CD8-positive, alpha-beta memory T cell (primary cell): Measurements from ENCODE around the gene PI3. TPM values are rescaled to one million over a fixed set of nuclear protein-coding genes. Genes with fewer than 3 reads are reported as not detected.

Experiments used
- CTCF ChIA-PET: fragments of 350-600 bp; sonication (Branson Sonifier 250); formaldehyde crosslinking; loops from one replicate; lab custom pipeline; 2021; ENCODE audit warnings: antibody characterized with exemption; lab: Charles Lee
- POLR2A ChIA-PET: fragments of 350-600 bp; sonication (Branson Sonifier 250); formaldehyde crosslinking; loops from one replicate; lab custom pipeline; 2021; ENCODE audit warnings: antibody characterized with exemption; lab: Charles Lee
- DNase-seq, 5 donors: peaks; one replicate each; pipeline versions ENCODE4 v3.0.0 to v3.0.0-alpha.2; 2020 to 2022; ENCODE audit warnings: mixed read lengths in 1 of 5
- H3K27ac ChIP-seq: one replicate; pipeline ENCODE4 v1.7.0; 2013; ENCODE audit warnings: low read depth, mild to moderate bottlenecking, low read length, moderate library complexity
- H3K27me3 ChIP-seq: 2 replicates; pipeline ENCODE4 v1.7.0; 2013; ENCODE audit warnings: low read length, mild to moderate bottlenecking; ENCODE audit not compliant: insufficient read depth, poor library complexity, severe bottlenecking
- H3K36me3 ChIP-seq: 2 replicates; pipeline ENCODE4 v1.7.0; 2013; ENCODE audit warnings: mild to moderate bottlenecking, low read length, moderate library complexity; ENCODE audit not compliant: insufficient read depth
- H3K4me1 ChIP-seq: 2 replicates; pipeline ENCODE4 v1.7.0; 2013; ENCODE audit warnings: mild to moderate bottlenecking, low read length, moderate library complexity; ENCODE audit not compliant: insufficient read depth
- H3K4me3 ChIP-seq: 2 replicates; pipeline ENCODE4 v1.7.0; 2013; ENCODE audit warnings: mild to moderate bottlenecking, low read length
- H3K9me3 ChIP-seq: 2 replicates; pipeline ENCODE4 v1.7.0; 2013; ENCODE audit warnings: mild to moderate bottlenecking, low read length
- H3K27ac Mint-ChIP-seq, 8 donors: one replicate each; pipeline ENCODE4 v1.8.0; 2020 to 2021; ENCODE audit warnings: mixed read lengths in 8 of 8, mild to moderate bottlenecking in 6 of 8, inconsistent platforms in 3 of 8, moderate library complexity in 3 of 8
- H3K27me3 Mint-ChIP-seq, 2 donors: one replicate each; pipeline ENCODE4 v1.8.0; 2020 to 2021; ENCODE audit warnings: mixed read lengths in 2 of 2, mild to moderate bottlenecking in 1 of 2, moderate library complexity in 1 of 2
- H3K36me3 Mint-ChIP-seq, 3 donors: one replicate each; pipeline ENCODE4 v1.8.0; 2020 to 2021; ENCODE audit warnings: mixed read lengths in 3 of 3, inconsistent platforms in 1 of 3, mild to moderate bottlenecking in 1 of 3
- H3K4me1 Mint-ChIP-seq, 3 donors: one replicate each; pipeline ENCODE4 v1.8.0; 2020 to 2021; ENCODE audit warnings: mixed read lengths in 3 of 3, inconsistent platforms in 1 of 3, mild to moderate bottlenecking in 1 of 3
- H3K4me3 Mint-ChIP-seq, 7 donors: one replicate each; pipeline ENCODE4 v1.8.0; 2020 to 2021; ENCODE audit warnings: mixed read lengths in 7 of 7, mild to moderate bottlenecking in 6 of 7, moderate library complexity in 4 of 7, inconsistent platforms in 2 of 7
- H3K9me3 Mint-ChIP-seq, 5 donors: one replicate each; pipeline ENCODE4 v1.8.0; 2020 to 2022; ENCODE audit warnings: mixed read lengths in 5 of 5, mild to moderate bottlenecking in 3 of 5, moderate library complexity in 2 of 5, inconsistent platforms in 1 of 5
- polyA plus RNA-seq: library from polyadenylated mRNA; unstranded; fragments of 300-500 nt; fragmentation: Illumina TruSeq; gene quantifications from one replicate; pipeline ENCODE4 v1.2.3, GENCODE V29; 2021
- total RNA-seq, 2 experiments: library from RNA; stranded (reverse); gene quantifications; one replicate each; pipeline ENCODE4 v1.2.3, GENCODE V29; 2021

PI3 gene
- total and polyA plus RNA-seq, 3 experiments from 2014 or later: 0.42 TPM; not detected in 2

- Histone ChIP-seq H3K4me3 (no peak overlapping the region), H3K4me1 (no peaks in the 10 kb centered on the region), H3K36me3 (no peaks in the 10 kb centered on the region), H3K9me3 (no peaks in the 10 kb centered on the region), H3K27me3 (no peaks in the 10 kb centered on the region), H3K27ac (no peak overlapping the region)
- H3K27ac Mint-ChIP-seq: no peak overlapping the region
- H3K27me3 Mint-ChIP-seq: peaks cover 10 to 19% of the 10 kb centered on the region in 2 donors
- POLR2A ChIA-PET: no interaction called here
- no peaks in the 10 kb centered on the region for H3K4me1 Mint-ChIP-seq
- no peak for DNase-seq
- CTCF ChIA-PET: interaction anchor here (0.6 kb wide), 1 partner anchor 265 kb away, joined by 3 read pairs; no protein-coding TSS in a partner anchor
- no peak overlapping the region for H3K4me3 Mint-ChIP-seq
- no peaks in the 10 kb centered on the region for H3K36me3 Mint-ChIP-seq
- no peaks in the 10 kb centered on the region for H3K9me3 Mint-ChIP-seq
These were observed 15.2 kb downstream of the PI3 start for GRCh38 chr20:45189861-45190260.

- Mint-ChIP-seq H3K4me3 (peak overlapping the region in 1 of 7 donors; percentile 3), H3K27me3 (peaks cover 10 to 19% of the 10 kb centered on the region in 2 donors), H3K36me3 (no peaks in the 10 kb centered on the region), H3K9me3 (peaks cover 0 to 5% (median 0%) of the 10 kb centered on the region in 5 donors), H3K27ac (no peak overlapping the region), H3K4me1 (no peaks in the 10 kb centered on the region)
- ChIA-PET CTCF (no interaction called here), POLR2A (no interaction called here)
- H3K36me3 ChIP-seq: no peaks in the 10 kb centered on the region
- no peak overlapping the region for H3K4me3 ChIP-seq
- no peaks in the 10 kb centered on the region for H3K9me3 ChIP-seq
- no peaks in the 10 kb centered on the region for H3K27me3 ChIP-seq
- no peaks in the 10 kb centered on the region for H3K4me1 ChIP-seq
- H3K27ac ChIP-seq: no peak overlapping the region
- no peak for DNase-seq
These were observed 17.2 kb downstream of the PI3 start for GRCh38 chr20:45191926-45192325.

GRCh38 chr20:45193331-45193730 lies 18.6 kb downstream of the PI3 start:
- H3K4me3 Mint-ChIP-seq: no peak overlapping the region
- H3K36me3 Mint-ChIP-seq: no peaks in the 10 kb centered on the region
- peaks cover 0 to 5% (median 0%) of the 10 kb centered on the region in 5 donors for H3K9me3 Mint-ChIP-seq
- H3K27ac ChIP-seq: no peak overlapping the region
- no peak overlapping the region for H3K4me3 ChIP-seq
- ChIA-PET CTCF (no interaction called here), POLR2A (no interaction called here)
- H3K27ac Mint-ChIP-seq: no peak overlapping the region
- H3K27me3 ChIP-seq: no peaks in the 10 kb centered on the region
- H3K9me3 ChIP-seq: no peaks in the 10 kb centered on the region
- H3K4me1 Mint-ChIP-seq: no peaks in the 10 kb centered on the region
- no peaks in the 10 kb centered on the region for H3K36me3 ChIP-seq
- H3K4me1 ChIP-seq: no peaks in the 10 kb centered on the region
- H3K27me3 Mint-ChIP-seq: peaks cover 20 to 25% of the 10 kb centered on the region in 2 donors
- no peak for DNase-seq

GRCh38 chr20:45206725-45207124 lies 32.0 kb downstream of the PI3 start, which contains the start of gene SEMG1:
Gene SEMG1, plus strand, starts transcription at chr20:45207033. Its CDS starts 21 bp downstream, at chr20:45207054.
- H3K9me3 ChIP-seq: no peaks in the 10 kb centered on the region
- Mint-ChIP-seq H3K36me3 (no peaks in the 10 kb centered on the region), H3K4me1 (no peaks in the 10 kb centered on the region), H3K27ac (no peak within 1 kb of the TSS), H3K9me3 (peaks cover 2 to 13% (median 6%) of the 10 kb centered on the region in 5 donors), H3K4me3 (no peak within 1 kb of the TSS), H3K27me3 (peaks cover 23 to 56% of the 10 kb centered on the region in 2 donors)
- DNase-seq: no peak
- peaks cover 5% of the 10 kb centered on the region for H3K27me3 ChIP-seq
- ChIA-PET CTCF (no interaction called here), POLR2A (no interaction called here)
- H3K4me3 ChIP-seq: no peak within 1 kb of the TSS
- no peaks in the 10 kb centered on the region for H3K4me1 ChIP-seq
- no peaks in the 10 kb centered on the region for H3K36me3 ChIP-seq
- H3K27ac ChIP-seq: no peak within 1 kb of the TSS

GRCh38 chr20:45209924-45210323 lies 35.2 kb downstream of the PI3 start:
- Histone ChIP-seq H3K4me1 (no peaks in the 10 kb centered on the region), H3K4me3 (no peak overlapping the region), H3K27me3 (peaks cover 5% of the 10 kb centered on the region), H3K36me3 (no peaks in the 10 kb centered on the region), H3K27ac (no peak overlapping the region), H3K9me3 (no peaks in the 10 kb centered on the region)
- H3K4me1 Mint-ChIP-seq: no peaks in the 10 kb centered on the region
- CTCF ChIA-PET: no interaction called here
- DNase-seq: no peak
- no peak overlapping the region for H3K27ac Mint-ChIP-seq
- H3K27me3 Mint-ChIP-seq: peaks cover 19 to 61% of the 10 kb centered on the region in 2 donors
- H3K36me3 Mint-ChIP-seq: no peaks in the 10 kb centered on the region
- no peaks in the 10 kb centered on the region for H3K9me3 Mint-ChIP-seq
- no peak overlapping the region for H3K4me3 Mint-ChIP-seq
- POLR2A ChIA-PET: no interaction called here

- Mint-ChIP-seq H3K36me3 (no peaks in the 10 kb centered on the region), H3K27ac (no peak overlapping the region), H3K4me1 (no peaks in the 10 kb centered on the region), H3K4me3 (no peak overlapping the region), H3K9me3 (no peaks in the 10 kb centered on the region), H3K27me3 (peaks cover 19 to 52% of the 10 kb centered on the region in 2 donors)
- H3K36me3 ChIP-seq: no peaks in the 10 kb centered on the region
- no peak for DNase-seq
- H3K27ac ChIP-seq: no peak overlapping the region
- no peaks in the 10 kb centered on the region for H3K9me3 ChIP-seq
- POLR2A ChIA-PET: no interaction called here
- H3K4me3 ChIP-seq: no peak overlapping the region
- no peaks in the 10 kb centered on the region for H3K27me3 ChIP-seq
- H3K4me1 ChIP-seq: no peaks in the 10 kb centered on the region
- CTCF ChIA-PET: no interaction called here
These were observed 37.1 kb downstream of the PI3 start for GRCh38 chr20:45211569-45212474.

- Histone ChIP-seq H3K4me1 (no peaks in the 10 kb centered on the region), H3K9me3 (no peaks in the 10 kb centered on the region), H3K27ac (no peak overlapping the region), H3K36me3 (no peaks in the 10 kb centered on the region), H3K4me3 (no peak overlapping the region), H3K27me3 (no peaks in the 10 kb centered on the region)
- no peaks in the 10 kb centered on the region for H3K36me3 Mint-ChIP-seq
- H3K4me1 Mint-ChIP-seq: no peaks in the 10 kb centered on the region
- H3K9me3 Mint-ChIP-seq: no peaks in the 10 kb centered on the region
- POLR2A ChIA-PET: no interaction called here
- no peak for DNase-seq
- H3K4me3 Mint-ChIP-seq: no peak overlapping the region
- peaks cover 17 to 47% of the 10 kb centered on the region in 2 donors for H3K27me3 Mint-ChIP-seq
- H3K27ac Mint-ChIP-seq: no peak overlapping the region
- CTCF ChIA-PET: no interaction called here
These were observed 38.1 kb downstream of the PI3 start for GRCh38 chr20:45212836-45213235.

- H3K36me3 Mint-ChIP-seq: no peaks in the 10 kb centered on the region
- no peaks in the 10 kb centered on the region for H3K9me3 Mint-ChIP-seq
- H3K4me1 Mint-ChIP-seq: no peaks in the 10 kb centered on the region
- CTCF ChIA-PET: no interaction called here
- no peak overlapping the region for H3K27ac Mint-ChIP-seq
- no peaks in the 10 kb centered on the region for H3K4me1 ChIP-seq
- H3K27me3 Mint-ChIP-seq: peaks cover 9 to 61% of the 10 kb centered on the region in 2 donors
- H3K36me3 ChIP-seq: no peaks in the 10 kb centered on the region
- H3K27ac ChIP-seq: no peak overlapping the region
- no peak overlapping the region for H3K4me3 ChIP-seq
- DNase-seq: no peak
- POLR2A ChIA-PET: no interaction called here
- no peak overlapping the region for H3K4me3 Mint-ChIP-seq
- no peaks in the 10 kb centered on the region for H3K9me3 ChIP-seq
- peaks cover 5% of the 10 kb centered on the region for H3K27me3 ChIP-seq
These were observed 43.4 kb downstream of the PI3 start for GRCh38 chr20:45218124-45218523.
